Left lung (tissue), 10 donors: Measurements from ENCODE around the gene SIL1. TPM values are rescaled to one million over a fixed set of nuclear protein-coding genes. Genes with fewer than 3 reads are reported as not detected.

Experiments used
- ATAC-seq: fragments of 200-7000 bp; cut with Tn5 transposase; one replicate; pipeline ENCODE4 v1.9.1; 2020; ENCODE audit warnings: moderate library complexity
- DNase-seq, 4 donors: peaks; one replicate each; pipeline ENCODE4 v3.0.0-alpha.2; 2013 to 2020
- H3K27ac ChIP-seq, 2 donors: fragments of 200-600 bp; sonication (generic) in 1 of 2; one replicate each; pipeline versions ENCODE4 v1.5.0 to v1.8.0; 2020 to 2021
- H3K27me3 ChIP-seq, 2 donors: fragments of 200-600 bp; sonication (generic) in 1 of 2; one replicate each; pipeline versions ENCODE4 v1.5.0 to v1.8.0; 2020 to 2021
- H3K36me3 ChIP-seq, 2 donors: fragments of 200-600 bp; sonication (generic) in 1 of 2; one replicate each; pipeline versions ENCODE4 v1.5.0 to v1.8.0; 2020 to 2021
- H3K4me1 ChIP-seq, 2 donors: fragments of 200-600 bp; one replicate each; pipeline ENCODE4 v1.8.0; 2021
- H3K4me3 ChIP-seq, 2 donors: fragments of 200-600 bp; sonication (generic) in 1 of 2; one replicate each; pipeline versions ENCODE4 v1.5.0 to v1.8.0; 2020 to 2021; ENCODE audit warnings: mild to moderate bottlenecking in 1 of 2
- H3K9me3 ChIP-seq, 2 donors: fragments of 200-600 bp; sonication (generic) in 1 of 2; one replicate each; pipeline versions ENCODE4 v1.5.0 to v1.8.0; 2020 to 2021
- intact Hi-C, 2 donors: fragments of 100-400 bp; cut with DNase I; formaldehyde crosslinking; loops; one replicate each; pipeline versions ENCODE4 v1.11.2 to v1.14.2; 2022
- polyA plus RNA-seq, 6 donors: library from polyadenylated mRNA; unstranded; fragments of 120-200 nt; gene quantifications; one replicate each; pipeline ENCODE4 v1.2.1, GENCODE V29; 2013; ENCODE audit not compliant: insufficient read length in 6 of 6
- total RNA-seq, 2 donors: library from RNA; stranded (reverse); fragmentation: NEBNext Ultra II Directional; extraction: Animal tissue kit (Norgen Biotek cat#: 25700); gene quantifications; one replicate each; pipeline ENCODE4 v1.2.1, GENCODE V29; 2021
- TF ChIP-seq, protein P1 (sequence below), 2 donors: fragments of 200-600 bp; sonication (generic) in 1 of 2; IDR thresholded peaks; one replicate each; pipeline versions ENCODE4 v1.5.0 to v1.8.0; 2021; ENCODE audit warnings: antibody characterized with exemption in 2 of 2
- donor health status: DM: no; HTN: yes; CAD: no.
- donor health status: DM: no; HTN: no; CAD: no.

SIL1 gene
- total and polyA plus RNA-seq, 8 donors: 28.8 to 71.7 (median 37.3) TPM

DNA sequence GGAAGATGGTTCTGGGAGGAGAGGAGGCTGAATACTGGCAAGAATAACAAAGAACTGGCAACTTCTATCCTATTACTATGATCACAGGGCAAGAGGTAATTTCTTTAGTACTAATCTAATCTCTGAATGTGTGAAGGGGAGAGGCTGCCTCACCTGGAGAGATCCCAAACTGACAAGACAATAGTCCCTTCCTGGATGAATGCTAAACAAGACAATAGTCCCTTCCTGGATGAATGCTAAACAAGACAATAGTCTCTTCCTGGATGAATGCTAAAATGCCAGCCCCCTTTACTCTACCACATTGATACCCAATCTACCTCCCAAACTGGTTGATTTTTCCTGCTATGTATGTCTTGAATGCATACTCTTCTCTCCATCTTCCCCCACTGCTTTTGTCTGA, 145.2 kb downstream of the SIL1 start:
- H3K4me3 ChIP-seq: no peak overlapping the region
- no peak for ATAC-seq
- peaks cover 0 to 8% of the 10 kb centered on the region in 2 donors for H3K4me1 ChIP-seq

DNA sequence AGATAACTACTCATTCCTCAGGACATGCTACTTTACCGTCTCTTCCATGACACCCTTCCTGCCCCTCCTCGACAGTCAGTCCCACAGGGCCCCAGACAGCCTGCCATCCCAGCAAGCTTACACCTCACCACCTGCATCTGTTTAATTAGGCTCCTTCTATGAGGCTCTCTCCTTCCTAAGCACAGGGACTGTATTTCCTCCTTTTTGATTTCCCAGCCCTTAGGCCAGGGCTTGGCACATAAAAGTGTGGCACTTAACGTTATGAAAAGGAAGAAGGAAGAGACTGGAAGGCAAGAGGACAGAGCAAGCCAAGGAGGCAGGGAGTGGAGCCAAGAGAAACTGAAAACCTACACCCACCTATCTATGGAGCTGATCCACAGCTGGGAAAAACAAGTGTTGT, 146.8 kb downstream of the SIL1 start:
- Histone ChIP-seq H3K36me3 (no peaks in the 10 kb centered on the region), H3K27me3 (no peaks in the 10 kb centered on the region), H3K9me3 (no peaks in the 10 kb centered on the region), H3K4me1 (no peaks in the 10 kb centered on the region), H3K4me3 (no peak overlapping the region), H3K27ac (no peak overlapping the region)
- DNase-seq: no peak
- ATAC-seq: peak; percentile 80
- intact Hi-C loops: no loop called here
- TF ChIP-seq, protein P1, sequence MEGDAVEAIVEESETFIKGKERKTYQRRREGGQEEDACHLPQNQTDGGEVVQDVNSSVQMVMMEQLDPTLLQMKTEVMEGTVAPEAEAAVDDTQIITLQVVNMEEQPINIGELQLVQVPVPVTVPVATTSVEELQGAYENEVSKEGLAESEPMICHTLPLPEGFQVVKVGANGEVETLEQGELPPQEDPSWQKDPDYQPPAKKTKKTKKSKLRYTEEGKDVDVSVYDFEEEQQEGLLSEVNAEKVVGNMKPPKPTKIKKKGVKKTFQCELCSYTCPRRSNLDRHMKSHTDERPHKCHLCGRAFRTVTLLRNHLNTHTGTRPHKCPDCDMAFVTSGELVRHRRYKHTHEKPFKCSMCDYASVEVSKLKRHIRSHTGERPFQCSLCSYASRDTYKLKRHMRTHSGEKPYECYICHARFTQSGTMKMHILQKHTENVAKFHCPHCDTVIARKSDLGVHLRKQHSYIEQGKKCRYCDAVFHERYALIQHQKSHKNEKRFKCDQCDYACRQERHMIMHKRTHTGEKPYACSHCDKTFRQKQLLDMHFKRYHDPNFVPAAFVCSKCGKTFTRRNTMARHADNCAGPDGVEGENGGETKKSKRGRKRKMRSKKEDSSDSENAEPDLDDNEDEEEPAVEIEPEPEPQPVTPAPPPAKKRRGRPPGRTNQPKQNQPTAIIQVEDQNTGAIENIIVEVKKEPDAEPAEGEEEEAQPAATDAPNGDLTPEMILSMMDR (IDR thresholded peaks at IDR 0.05): no peak

More for the DNA sequence above, 145.2 kb downstream of the SIL1 start:
- TF ChIP-seq, protein P1 (IDR thresholded peaks at IDR 0.05): no peak
- Histone ChIP-seq H3K27ac (no peak overlapping the region), H3K27me3 (no peaks in the 10 kb centered on the region), H3K36me3 (no peaks in the 10 kb centered on the region), H3K9me3 (no peaks in the 10 kb centered on the region)
- intact Hi-C loops: no loop called here
- DNase-seq: no peak

DNA sequence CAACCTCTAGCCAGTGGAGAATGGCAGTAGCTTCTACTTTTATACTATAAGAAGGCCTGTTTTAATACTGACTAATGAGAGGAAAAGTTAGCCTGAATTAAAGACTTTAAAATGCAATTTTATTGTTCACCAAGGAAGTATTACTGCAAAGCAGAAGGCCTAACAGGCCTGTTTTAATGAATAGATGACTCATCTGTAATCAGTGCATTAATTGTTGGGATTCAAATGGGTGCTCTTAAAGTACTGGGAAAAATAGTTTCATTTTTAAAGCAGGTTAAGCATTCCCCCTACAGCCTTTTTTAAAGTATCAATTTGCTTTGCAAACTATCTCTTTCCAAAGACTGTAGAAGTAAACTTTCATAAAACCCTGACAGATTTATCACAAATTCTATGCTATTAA, 147.7 kb downstream of the SIL1 start:
- no peak overlapping the region for H3K27ac ChIP-seq
- intact Hi-C loops: no loop called here
- ATAC-seq: no peak
- no peaks in the 10 kb centered on the region for H3K9me3 ChIP-seq
- no peaks in the 10 kb centered on the region for H3K27me3 ChIP-seq
- TF ChIP-seq, protein P1 (IDR thresholded peaks at IDR 0.05): no peak
- no peaks in the 10 kb centered on the region for H3K36me3 ChIP-seq
- no peak overlapping the region for H3K4me3 ChIP-seq
- H3K4me1 ChIP-seq: no peaks in the 10 kb centered on the region
- DNase-seq: no peak

DNA sequence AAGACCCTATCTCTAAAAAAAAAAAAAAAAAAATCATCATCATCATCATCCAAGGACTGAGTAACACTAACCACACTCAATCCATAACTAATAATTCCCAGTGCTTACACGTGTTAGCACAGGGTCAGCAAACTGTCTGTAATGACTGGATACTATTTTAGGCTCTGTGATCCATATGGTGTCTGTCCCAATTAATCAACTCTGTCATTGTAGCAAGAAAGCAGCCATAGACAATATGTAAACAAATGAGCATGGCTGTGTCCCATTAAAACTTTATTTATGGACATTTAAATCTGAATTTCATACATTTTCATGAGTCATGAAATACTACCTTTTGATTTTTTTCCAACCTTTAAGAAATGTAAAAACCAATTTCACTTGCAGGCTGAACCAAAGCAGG, 148.4 kb downstream of the SIL1 start:
- Histone ChIP-seq H3K4me3 (no peak overlapping the region), H3K9me3 (no peaks in the 10 kb centered on the region), H3K27ac (no peak overlapping the region), H3K4me1 (no peaks in the 10 kb centered on the region), H3K27me3 (no peaks in the 10 kb centered on the region), H3K36me3 (no peaks in the 10 kb centered on the region)
- DNase-seq (no peak), ATAC-seq (no peak)
- intact Hi-C loops: no loop called here
- TF ChIP-seq, protein P1 (IDR thresholded peaks at IDR 0.05): no peak

DNA sequence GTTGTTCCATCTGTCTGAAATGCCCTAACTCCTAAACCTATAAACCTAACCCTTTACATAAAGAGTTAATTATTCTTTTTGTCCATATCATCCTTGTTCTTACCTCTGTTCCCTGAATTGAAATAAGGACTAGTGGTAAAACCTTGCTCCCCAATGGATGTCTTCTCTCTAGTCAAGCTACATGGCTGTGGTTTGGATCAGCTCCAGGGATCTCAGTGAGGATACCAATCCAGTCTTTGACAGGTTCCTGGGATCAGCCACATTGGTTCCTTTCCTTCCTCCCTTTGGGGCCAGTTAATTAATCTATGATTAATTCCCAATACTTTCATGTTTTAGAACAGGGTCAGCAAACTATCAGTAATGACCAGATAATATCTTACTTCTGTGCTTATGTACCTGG, 151.6 kb downstream of the SIL1 start:
- no peak for DNase-seq
- peaks cover 0 to 4% of the 10 kb centered on the region in 2 donors for H3K36me3 ChIP-seq
- TF ChIP-seq, protein P1 (IDR thresholded peaks at IDR 0.05): no peak
- H3K27me3 ChIP-seq: no peaks in the 10 kb centered on the region
- H3K4me1 ChIP-seq: no peaks in the 10 kb centered on the region
- H3K4me3 ChIP-seq: no peak overlapping the region
- intact Hi-C loops: no loop called here
- H3K27ac ChIP-seq: no peak overlapping the region
- no peak for ATAC-seq
- no peaks in the 10 kb centered on the region for H3K9me3 ChIP-seq
